Fibroblast of mammary gland (primary cell): ENCODE measurements around the gene CETN2.

Source experiments
- DNase-seq: peaks from one replicate; pipeline ENCODE4 v3.0.0-alpha.2; 2010; ENCODE audit warnings: low read depth
- H3K4me3 ChIP-seq: 2 replicates; pipeline ENCODE4 v1.5.1; 2011; ENCODE audit warnings: low read depth, mild to moderate bottlenecking, low read length, moderate library complexity; ENCODE audit not compliant: control insufficient read depth
- TF ChIP-seq, protein P1 (sequence below): conservative IDR thresholded peaks from 2 replicates; pipeline ENCODE4 v1.5.1; 2011; ENCODE audit warnings: low read depth, low read length, inconsistent platforms; ENCODE audit not compliant: control insufficient read depth, insufficient read depth

CETN2 gene

GRCh38 chrX:152869972-152870371 lies 39.4 kb upstream of the CETN2 start:
- DNase-seq: no peak
- TF ChIP-seq, protein P1, sequence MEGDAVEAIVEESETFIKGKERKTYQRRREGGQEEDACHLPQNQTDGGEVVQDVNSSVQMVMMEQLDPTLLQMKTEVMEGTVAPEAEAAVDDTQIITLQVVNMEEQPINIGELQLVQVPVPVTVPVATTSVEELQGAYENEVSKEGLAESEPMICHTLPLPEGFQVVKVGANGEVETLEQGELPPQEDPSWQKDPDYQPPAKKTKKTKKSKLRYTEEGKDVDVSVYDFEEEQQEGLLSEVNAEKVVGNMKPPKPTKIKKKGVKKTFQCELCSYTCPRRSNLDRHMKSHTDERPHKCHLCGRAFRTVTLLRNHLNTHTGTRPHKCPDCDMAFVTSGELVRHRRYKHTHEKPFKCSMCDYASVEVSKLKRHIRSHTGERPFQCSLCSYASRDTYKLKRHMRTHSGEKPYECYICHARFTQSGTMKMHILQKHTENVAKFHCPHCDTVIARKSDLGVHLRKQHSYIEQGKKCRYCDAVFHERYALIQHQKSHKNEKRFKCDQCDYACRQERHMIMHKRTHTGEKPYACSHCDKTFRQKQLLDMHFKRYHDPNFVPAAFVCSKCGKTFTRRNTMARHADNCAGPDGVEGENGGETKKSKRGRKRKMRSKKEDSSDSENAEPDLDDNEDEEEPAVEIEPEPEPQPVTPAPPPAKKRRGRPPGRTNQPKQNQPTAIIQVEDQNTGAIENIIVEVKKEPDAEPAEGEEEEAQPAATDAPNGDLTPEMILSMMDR: no peak
- no peak overlapping the region for H3K4me3 ChIP-seq

GRCh38 chrX:152866386-152866785 lies 35.8 kb upstream of the CETN2 start:
- TF ChIP-seq, protein P1: no peak
- H3K4me3 ChIP-seq: no peak overlapping the region
- DNase-seq: no peak

DNA sequence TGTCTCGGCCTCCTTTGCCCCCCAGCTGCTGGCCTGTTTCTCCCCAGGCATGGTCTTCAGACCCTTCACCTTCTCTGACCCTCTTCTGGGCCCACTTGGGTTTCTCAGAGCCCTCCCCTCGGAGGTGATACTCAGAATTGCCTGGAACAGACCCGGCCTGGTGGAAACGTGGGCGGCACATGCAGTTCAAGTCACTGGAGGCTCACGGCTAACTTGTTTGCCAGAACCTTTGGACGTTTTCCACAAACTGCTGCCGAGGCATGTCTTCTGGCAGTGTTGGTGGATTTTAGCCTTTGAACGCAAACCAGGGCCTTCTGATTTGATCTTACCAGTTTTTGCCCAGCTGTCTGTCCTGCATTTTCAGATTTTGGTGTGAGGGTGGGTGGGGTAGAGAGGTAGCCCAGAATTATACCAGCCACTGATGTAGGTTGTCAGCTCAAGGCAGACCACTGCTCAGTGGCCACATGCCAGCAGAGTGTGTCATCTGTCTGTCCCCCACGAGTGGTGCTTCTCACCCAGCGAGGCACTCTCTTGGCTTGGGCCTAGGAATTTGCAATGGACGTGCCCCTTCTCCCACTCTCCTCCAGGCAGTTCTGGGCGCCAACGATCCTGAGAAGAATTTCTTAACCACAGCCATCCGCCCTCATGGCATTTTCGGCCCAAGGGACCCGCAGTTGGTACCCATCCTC lies 34.8 kb upstream of the CETN2 start:
- peak; percentile 51 for DNase-seq
- no peak overlapping the region for H3K4me3 ChIP-seq
- TF ChIP-seq, protein P1: no peak

DNA sequence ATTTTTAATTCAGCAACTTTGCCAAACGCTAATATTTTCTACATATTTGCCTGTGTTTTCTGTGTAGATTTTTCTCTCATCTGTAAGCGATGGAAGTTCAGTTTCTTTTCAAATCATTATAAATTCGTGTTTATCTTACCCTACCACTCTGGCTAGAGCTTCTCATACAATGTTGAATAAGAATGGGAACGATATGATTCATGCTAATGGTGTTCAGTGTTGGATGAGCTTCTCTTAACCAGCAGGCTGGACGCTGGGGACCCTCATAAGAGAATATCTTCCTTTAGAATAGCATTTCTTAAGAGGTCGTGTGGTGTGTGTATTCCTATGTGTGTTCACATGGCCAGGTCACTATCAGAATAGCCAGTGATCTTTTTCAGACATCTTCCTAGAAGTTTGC lies 31.3 kb upstream of the CETN2 start:
- no peak overlapping the region for H3K4me3 ChIP-seq
- TF ChIP-seq, protein P1: no peak
- DNase-seq: no peak

DNA sequence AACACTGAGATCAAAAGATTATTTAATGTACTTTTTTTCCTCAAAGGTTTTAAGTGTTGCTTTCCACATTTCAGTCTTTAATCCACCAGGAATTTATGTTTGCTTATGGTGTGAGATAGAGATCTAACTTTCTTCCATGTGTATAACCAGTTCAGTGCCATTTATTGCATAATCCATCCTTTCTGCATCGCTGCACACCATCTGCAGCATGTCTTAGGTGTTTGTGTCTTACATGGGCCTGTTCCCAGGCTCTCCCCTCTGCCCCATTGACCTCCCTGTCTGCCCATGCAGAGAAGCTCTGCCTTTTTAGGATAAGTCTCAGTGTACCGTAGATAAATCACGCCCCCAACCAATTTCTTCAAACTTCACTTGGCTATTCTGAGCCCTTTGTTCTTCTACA lies 30.6 kb upstream of the CETN2 start:
- TF ChIP-seq, protein P1: no peak
- DNase-seq: no peak
- H3K4me3 ChIP-seq: no peak overlapping the region

- no peak overlapping the region for H3K4me3 ChIP-seq
- DNase-seq: no peak
- TF ChIP-seq, protein P1: no peak
Observed at GRCh38 chrX:152853986-152854385, 23.4 kb upstream of the CETN2 start.

- no peak for DNase-seq
- TF ChIP-seq, protein P1: no peak
- H3K4me3 ChIP-seq: no peak overlapping the region
Observed at GRCh38 chrX:152850465-152850864, 19.9 kb upstream of the CETN2 start.
